22Rv1 (cell line): ENCODE measurements around the gene DPEP1.

ENCODE experiments used
- H3K27ac ChIP-seq: fragments of 450-650 bp; 2 replicates; pipeline ENCODE4 v1.5.1; 2017
- ZFX ChIP-seq: fragments of 450-650 bp; IDR thresholded peaks from 2 replicates; pipeline ENCODE4 v1.6.1; 2017; ENCODE audit warnings: antibody characterized with exemption, borderline replicate concordance
- TF ChIP-seq, protein P1 (sequence below): fragments of 450-650 bp; IDR thresholded peaks from 2 replicates; pipeline ENCODE4 v1.5.1; 2017; ENCODE audit warnings: mild to moderate bottlenecking

Gene DPEP1

GRCh38 chr16:89620406-89620841 is 7.0 kb downstream of the DPEP1 start:
- TF ChIP-seq ZFX, result no peak
- H3K27ac ChIP-seq, result no peak overlapping the region

DNA sequence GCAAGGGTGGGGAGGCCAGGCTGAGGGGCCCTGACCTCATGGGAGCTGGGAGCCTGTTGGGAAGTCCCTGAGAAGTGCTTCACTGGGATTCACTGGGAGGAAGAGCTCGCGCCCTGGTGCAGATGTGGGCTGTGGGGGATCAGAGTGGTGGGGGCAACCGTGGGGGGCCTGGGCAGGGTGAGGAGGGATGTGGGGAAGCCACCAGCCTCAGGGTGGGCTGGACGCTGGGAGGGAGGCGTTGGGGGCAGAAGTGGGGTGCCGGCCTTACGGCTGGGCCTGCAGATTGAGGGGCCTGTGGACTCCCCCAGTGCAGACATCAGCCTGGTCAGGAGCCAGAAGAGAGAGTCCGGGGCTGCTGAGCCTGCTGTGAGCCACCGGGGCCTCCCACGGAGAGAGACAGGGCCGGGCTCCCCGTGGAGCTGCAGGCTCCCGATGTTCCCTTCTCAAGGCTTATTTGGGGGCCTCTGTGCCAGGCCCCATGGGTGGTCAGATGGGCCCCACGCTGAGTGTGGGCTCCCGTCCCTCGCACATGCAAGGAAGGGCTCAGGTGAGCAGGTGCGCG is 7.8 kb downstream of the DPEP1 start:
- TF ChIP-seq, protein P1, sequence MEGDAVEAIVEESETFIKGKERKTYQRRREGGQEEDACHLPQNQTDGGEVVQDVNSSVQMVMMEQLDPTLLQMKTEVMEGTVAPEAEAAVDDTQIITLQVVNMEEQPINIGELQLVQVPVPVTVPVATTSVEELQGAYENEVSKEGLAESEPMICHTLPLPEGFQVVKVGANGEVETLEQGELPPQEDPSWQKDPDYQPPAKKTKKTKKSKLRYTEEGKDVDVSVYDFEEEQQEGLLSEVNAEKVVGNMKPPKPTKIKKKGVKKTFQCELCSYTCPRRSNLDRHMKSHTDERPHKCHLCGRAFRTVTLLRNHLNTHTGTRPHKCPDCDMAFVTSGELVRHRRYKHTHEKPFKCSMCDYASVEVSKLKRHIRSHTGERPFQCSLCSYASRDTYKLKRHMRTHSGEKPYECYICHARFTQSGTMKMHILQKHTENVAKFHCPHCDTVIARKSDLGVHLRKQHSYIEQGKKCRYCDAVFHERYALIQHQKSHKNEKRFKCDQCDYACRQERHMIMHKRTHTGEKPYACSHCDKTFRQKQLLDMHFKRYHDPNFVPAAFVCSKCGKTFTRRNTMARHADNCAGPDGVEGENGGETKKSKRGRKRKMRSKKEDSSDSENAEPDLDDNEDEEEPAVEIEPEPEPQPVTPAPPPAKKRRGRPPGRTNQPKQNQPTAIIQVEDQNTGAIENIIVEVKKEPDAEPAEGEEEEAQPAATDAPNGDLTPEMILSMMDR, result no peak
- TF ChIP-seq ZFX, result no peak
- H3K27ac ChIP-seq, result no peak overlapping the region

- TF ChIP-seq, protein P1, result no peak
- TF ChIP-seq ZFX, result no peak
- no peak overlapping the region for H3K27ac ChIP-seq
These were observed 8.4 kb downstream of the DPEP1 start for GRCh38 chr16:89621698-89622409.

DNA sequence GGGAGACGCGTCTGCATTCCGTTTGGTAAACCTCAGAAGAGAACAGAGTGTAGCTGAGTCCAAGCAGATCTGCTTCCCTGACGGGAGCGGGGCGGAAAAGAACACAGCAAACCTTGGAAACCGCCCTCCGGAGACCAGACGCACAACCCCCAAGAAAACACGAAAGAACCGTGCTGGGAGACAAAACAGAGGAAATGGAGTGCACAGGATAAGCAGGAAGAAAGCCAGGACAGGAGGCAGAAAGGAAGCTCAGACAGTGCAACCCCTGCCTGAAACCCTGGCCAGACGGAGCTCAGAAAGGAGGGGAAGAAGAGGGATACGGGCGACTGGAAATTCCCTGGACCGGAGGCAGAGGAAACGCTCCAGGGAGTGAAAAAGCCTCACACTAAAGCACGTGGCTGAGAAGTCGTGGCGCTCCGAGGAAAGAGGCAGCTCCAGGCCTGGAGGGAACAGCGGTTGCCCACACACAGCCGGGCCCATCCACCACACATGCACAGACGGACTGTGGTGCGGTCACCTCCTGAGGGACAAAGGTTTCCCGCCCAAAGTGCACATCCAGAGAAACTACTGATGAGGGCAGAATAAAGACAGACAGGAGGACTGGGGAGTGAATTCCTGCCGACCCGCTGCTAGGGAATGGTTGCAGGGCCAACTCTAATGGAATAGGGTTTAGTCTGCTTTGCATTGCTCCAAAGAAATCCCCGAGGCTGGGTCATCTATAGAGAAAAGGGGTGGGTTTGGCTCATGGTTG is 10.2 kb downstream of the DPEP1 start:
- TF ChIP-seq, protein P1, result no peak
- TF ChIP-seq ZFX, result no peak
- H3K27ac ChIP-seq, result no peak overlapping the region

DNA sequence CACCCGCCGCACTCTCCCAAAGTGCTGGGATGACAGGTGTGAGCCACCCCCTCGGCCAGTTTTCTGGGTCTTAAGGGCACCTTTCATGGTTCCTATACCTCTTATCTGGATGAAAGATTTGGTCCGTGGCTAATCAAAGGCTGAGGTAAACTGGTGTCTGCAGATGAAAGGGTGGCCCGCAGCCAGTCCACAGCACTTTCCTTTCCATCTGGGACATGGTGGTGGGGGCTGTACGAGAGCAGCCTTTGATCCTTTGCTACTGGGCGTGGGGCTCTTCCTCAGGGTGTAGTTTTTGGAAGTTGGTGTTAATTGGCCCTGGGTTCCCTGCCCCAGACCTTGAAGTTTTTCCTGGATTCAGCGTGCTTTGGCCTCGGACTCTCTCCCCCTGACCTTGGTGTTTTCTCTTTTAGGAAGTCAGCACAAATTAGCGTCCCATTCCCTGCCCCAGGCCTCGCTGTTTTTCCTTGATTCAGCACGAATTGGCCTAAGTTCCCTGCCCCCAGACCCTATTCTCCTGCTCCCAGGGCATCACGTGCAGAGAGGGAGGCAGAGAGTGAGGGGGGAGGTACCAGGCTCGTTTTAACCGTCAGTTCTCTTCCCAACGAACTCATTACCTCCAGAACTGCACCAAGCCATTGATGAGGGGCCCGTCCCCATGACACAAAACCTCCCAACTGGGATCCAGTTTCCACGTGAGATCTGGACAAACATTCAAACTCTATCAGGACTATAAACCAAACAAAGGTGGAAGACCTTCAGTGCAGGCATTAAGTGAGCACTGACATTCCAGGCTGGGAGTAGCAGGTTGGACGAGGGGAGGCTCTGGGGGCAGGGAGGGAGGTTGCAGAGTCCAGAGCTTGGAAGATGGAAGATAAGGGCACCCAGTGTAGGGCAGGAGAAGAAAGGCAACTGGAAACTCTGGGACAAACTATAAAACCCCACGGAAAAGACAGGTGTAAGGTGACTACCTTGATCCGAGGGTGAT is 11.6 kb downstream of the DPEP1 start:
- H3K27ac ChIP-seq, result no peak overlapping the region
- TF ChIP-seq, protein P1, result no peak
- TF ChIP-seq ZFX, result no peak

GRCh38 chr16:89629827-89630610 is 16.6 kb downstream of the DPEP1 start:
- no peak overlapping the region for H3K27ac ChIP-seq
- no peak for TF ChIP-seq ZFX
- TF ChIP-seq, protein P1, result no peak
